Measurements from ENCODE around the gene CCT7. TPM values are rescaled to one million over a fixed set of nuclear protein-coding genes. Genes with fewer than 3 reads are reported as not detected.

Gene CCT7
- total and polyA plus RNA-seq, 2 of the 8 experiments (the other 6 are each of a cell fraction or from before 2014, with no cell fraction given) = 440 to 474 TPM

- Histone ChIP-seq H3K9ac (replicated peaks in 1 of 4; ENCODE audit: extremely low read depth in 1 of 4, low read depth in 3 of 4, low read length in 3 of 4) (no peak overlapping the region), H4K8ac (ENCODE audit: extremely low read depth, insufficient read depth, low read length) (no peak overlapping the region), H3K4me2 (ENCODE audit: insufficient read depth in 1 of 2, low read depth in 2 of 2, low read length in 2 of 2) (no peak overlapping the region), H2BK15ac (ENCODE audit: low read length) (no peak overlapping the region), H4K91ac (replicated peaks; ENCODE audit: insufficient read length, low read length) (no peak overlapping the region), H2AFZ (ENCODE audit: low read length) (no peak overlapping the region), H3K56ac (replicated peaks; ENCODE audit: insufficient read length, low read depth, low read length) (no peak overlapping the region), H3K14ac (ENCODE audit: insufficient read length) (no peak overlapping the region), H3K79me1 (ENCODE audit: low read depth, low read length) (no peaks in the 10 kb centered on the region), H4K20me1 (replicated peaks in 1 of 2; ENCODE audit: control insufficient read depth in 1 of 2, insufficient read depth in 2 of 2, low read length in 2 of 2) (peaks cover 6 to 11% of the 10 kb centered on the region in 2 experiments), H3K23ac (ENCODE audit: insufficient read length) (no peak overlapping the region), H3K4me3 (ENCODE audit: extremely low read depth in 1 of 4, insufficient read depth in 2 of 4, low read depth in 3 of 4, low read length in 4 of 4) (no peak overlapping the region), H3K79me2 (ENCODE audit: control insufficient read depth in 1 of 2, insufficient read depth in 2 of 2, low read length in 2 of 2) (no peaks in the 10 kb centered on the region), H3K27ac (ENCODE audit: low read depth, low read length) (no peak overlapping the region), H3K27me3 (replicated peaks in 1 of 4; ENCODE audit: control insufficient read depth in 3 of 4, extremely low read depth in 1 of 4, insufficient read depth in 3 of 4, low read length in 3 of 4) (peaks cover 27 to 57% (median 46%) of the 10 kb centered on the region in 4 experiments), H4K5ac (ENCODE audit: insufficient read length, low read depth, low read length) (no peak overlapping the region), H2BK5ac (ENCODE audit: low read depth, low read length) (no peak overlapping the region), H2BK12ac (ENCODE audit: low read depth, low read length) (no peak overlapping the region), H2AK5ac (ENCODE audit: low read depth, low read length) (no peak overlapping the region), H3K36me3 (ENCODE audit: control insufficient read depth in 2 of 4, insufficient read depth in 4 of 4, low read length in 3 of 4) (no peaks in the 10 kb centered on the region; a peak in 1 of 8 replicates), H2BK20ac (ENCODE audit: low read length) (no peak overlapping the region), H3K4me1 (replicated peaks in 1 of 4; ENCODE audit: control insufficient read depth in 3 of 4, insufficient read depth in 4 of 4, low read length in 3 of 4) (peaks cover 0 to 11% (median 3%) of the 10 kb centered on the region in 4 experiments; a peak in 4 of 7 replicates), H3K4ac (replicated peaks; ENCODE audit: insufficient read length, low read depth, low read length) (no peak overlapping the region), H3K9me3 (ENCODE audit: insufficient read depth in 2 of 2, low read depth in 1 of 2, low read length in 1 of 2) (no peaks in the 10 kb centered on the region), H3K18ac (ENCODE audit: extremely low read depth, low read length) (no peak overlapping the region), H3K23me2 (ENCODE audit: low read depth, low read length) (peaks cover 12% of the 10 kb centered on the region), H2BK120ac (replicated peaks; ENCODE audit: low read depth, low read length) (no peak overlapping the region)
- WGBS, 2 experiments (ENCODE audit: extremely low coverage in 1 of 2, insufficient coverage in 1 of 2, insufficient read length in 1 of 2, insufficient replicate concordance in 2 of 2, low coverage in 1 of 2, low lambda C conversion rate in 2 of 2, missing lambda C conversion rate in 1 of 2) = 53% methylated on average over 5 of the region's 5 CpGs; no CpG with 5 or more reads in 1 of the 2 experiments
- ChIA-PET POLR2A (ENCODE audit: partially characterized antibody) (interaction anchor here (0.7 kb wide), 1 partner anchor 10 kb away, joined by 3 read pairs; no protein-coding TSS in a partner anchor), CTCF (ENCODE audit: partially characterized antibody) (interaction anchor here (0.5 to 1.6 kb wide), 3 partner anchors 14 to 25 kb away, joined by 3 to 4 read pairs (median 4); no protein-coding TSS in a partner anchor)
- FAIRE-seq (no peak), DNase-seq (ENCODE audit: low read depth in 1 of 2, low spot score in 2 of 2) (no peak)
- no peak for TF ChIP-seq PHF8 (conservative IDR thresholded peaks at IDR 0.05; ENCODE audit: low read depth, low read length)
- TF ChIP-seq MAX (IDR thresholded peaks at IDR 0.05) = no peak
- TF ChIP-seq ATF2 (IDR thresholded peaks at IDR 0.05; ENCODE audit: low read length) = no peak
- TF ChIP-seq MAFK (IDR thresholded peaks at IDR 0.05; ENCODE audit: low read depth, low read length) = no peak
- no peak for TF ChIP-seq TAF7 (optimal IDR thresholded peaks at IDR 0.05; ENCODE audit: borderline replicate concordance, low read depth, low read length)
- no peak for TF ChIP-seq BACH1 (IDR thresholded peaks at IDR 0.05; ENCODE audit: low read length)
- no peak for TF ChIP-seq EZH2 (IDR thresholded peaks at IDR 0.05; ENCODE audit: low read depth, low read length, severe bottlenecking)
- no peak for TF ChIP-seq CHD2 (IDR thresholded peaks at IDR 0.05; ENCODE audit: low read length)
- TF ChIP-seq FOSL1 (IDR thresholded peaks at IDR 0.05; ENCODE audit: insufficient read depth, low read depth, low read length) = no peak
- TF ChIP-seq KDM4A (IDR thresholded peaks at IDR 0.05; ENCODE audit: low read depth, low read length, severe bottlenecking) = no peak
- no peak for TF ChIP-seq ASH2L (IDR thresholded peaks at IDR 0.05; ENCODE audit: low read length)
Measured at GRCh38 chr2:73295751-73296400, 61.8 kb downstream of the CCT7 start.

Measured in H1 (cell line).